HCT116 (cell line): ENCODE results near the gene PNO1. TPM values are rescaled to one million over a fixed set of nuclear protein-coding genes. Genes with fewer than 3 reads are reported as not detected.
"Not testable (repeated sequence)": the region's sequence is repeated elsewhere in the genome, so short reads cannot be mapped to it uniquely, and the experiment has no call there.

Source experiments
- ATAC-seq: fragments of 200-7000 bp; cut with Tn5 transposase; 2 replicates; pipeline ENCODE4 v1.9.1; 2020; ENCODE audit warnings: mild to moderate bottlenecking, moderate library complexity
- BruUV-seq: library from RNA; stranded (reverse); fragments of 400-500 nt; replicated peaks from 2 replicates; lab custom pipeline; 2021; lab: Mats Ljungman, UMichigan
- CTCF ChIA-PET: fragments of 300-600 bp; sonication (Branson Sonifier 250); formaldehyde crosslinking; loops from one replicate; lab custom pipeline; 2021; ENCODE audit warnings: antibody characterized with exemption; lab: Charles Lee
- POLR2A ChIA-PET: fragments of 300-600, 350-600 bp; sonication (Branson Sonifier 250); formaldehyde crosslinking; loops from one replicate; lab custom pipeline; 2021; ENCODE audit warnings: antibody characterized with exemption; lab: Charles Lee
- RAD21 ChIA-PET, 2 experiments: fragments of 300-600 bp; sonication (Branson Sonifier 250); formaldehyde crosslinking; loops; one replicate each; lab custom pipeline; 2023; ENCODE audit warnings: low total read pairs in 2 of 2; ENCODE audit not compliant: uncharacterized antibody in 2 of 2, unreplicated experiment in 2 of 2, low non-redundant PET in 1 of 2; lab: Charles Lee
- DNase-seq: peaks from one replicate; pipeline ENCODE4 v3.0.0-alpha.2; 2010; ENCODE audit warnings: low read depth, low spot score
- H2AFZ ChIP-seq: fragments of 200-600 bp; shearing (Covaris generic), sonication (generic); 2 replicates; pipeline ENCODE4 v1.6.1; 2017; ENCODE audit warnings: low read depth, mixed run types, mixed read lengths, antibody characterized with exemption, low read length; ENCODE audit not compliant: poor library complexity, severe bottlenecking
- H3K27ac ChIP-seq: 2 replicates; pipeline ENCODE4 v1.5.1; 2012; ENCODE audit warnings: low read depth, low read length
- H3K27me3 ChIP-seq: fragments of 200-600 bp; sonication (generic); 2 replicates; pipeline ENCODE4 v1.6.1; 2016; ENCODE audit warnings: mixed run types, low read length, mixed read lengths; ENCODE audit not compliant: insufficient read depth
- H3K36me3 ChIP-seq, 2 experiments: fragments of 200-500 bp in 1 of 2; fragments of 200-600 bp in 1 of 2; sonication (Bioruptor generic) in 1 of 2; sonication (generic) in 1 of 2; 2 replicates each; pipeline versions ENCODE4 v1.5.1 to v1.6.1; 2014 to 2016; ENCODE audit warnings: low read length in 2 of 2, inconsistent platforms in 1 of 2, mixed read lengths in 1 of 2, mixed run types in 1 of 2; ENCODE audit not compliant: insufficient read depth in 2 of 2, control insufficient read depth in 1 of 2
- H3K4me1 ChIP-seq, 2 experiments: fragments of 200-600 bp in 1 of 2; sonication (generic) in 1 of 2; 2 replicates each; pipeline versions ENCODE4 v1.5.1 to v1.6.1; 2012 to 2017; ENCODE audit warnings: low read length in 2 of 2, inconsistent platforms in 1 of 2, mild to moderate bottlenecking in 1 of 2, mixed read lengths in 1 of 2, mixed run types in 1 of 2, moderate library complexity in 1 of 2; ENCODE audit not compliant: insufficient read depth in 2 of 2, control insufficient read depth in 1 of 2
- H3K4me2 ChIP-seq: fragments of 200-600 bp; sonication (generic); 2 replicates; pipeline ENCODE4 v1.6.1; 2017; ENCODE audit warnings: mixed run types, low read length, mixed read lengths
- H3K4me3 ChIP-seq, 2 experiments: fragments of 200-600 bp in 1 of 2; sonication (generic) in 1 of 2; replicated peaks in 1 of 2; 2 replicates each; pipeline ENCODE4 v1.5.1; 2011 to 2016; ENCODE audit warnings: low read length in 2 of 2, control low read depth in 1 of 2, low read depth in 1 of 2, mild to moderate bottlenecking in 1 of 2, mixed read lengths in 1 of 2, mixed run types in 1 of 2
- H3K79me2 ChIP-seq: fragments of 200-600 bp; sonication (generic); 2 replicates; pipeline ENCODE4 v1.6.1; 2017; ENCODE audit warnings: mild to moderate bottlenecking, mixed run types, low read length, moderate library complexity, mixed read lengths; ENCODE audit not compliant: insufficient read depth
- H3K9ac ChIP-seq: fragments of 200-600 bp; sonication (generic); 2 replicates; pipeline ENCODE4 v1.6.1; 2016; ENCODE audit warnings: low read length, mixed read lengths
- H3K9me2 ChIP-seq: fragments of 200-600 bp; sonication (generic), shearing (Covaris generic); 2 replicates; pipeline ENCODE4 v1.6.1; 2017; ENCODE audit warnings: mixed run types, mild to moderate bottlenecking, moderate library complexity; ENCODE audit not compliant: insufficient read depth
- H3K9me3 ChIP-seq, 2 experiments: fragments of 200-500 bp in 1 of 2; fragments of 200-600 bp in 1 of 2; sonication (Bioruptor generic) in 1 of 2; sonication (generic) in 1 of 2; 2 replicates each; pipeline ENCODE4 v1.6.1; 2014 to 2017; ENCODE audit warnings: low read length in 2 of 2, mixed read lengths in 2 of 2, inconsistent platforms in 1 of 2, low read depth in 1 of 2, mild to moderate bottlenecking in 1 of 2, mixed run types in 1 of 2, moderate library complexity in 1 of 2; ENCODE audit not compliant: control insufficient read depth in 1 of 2, insufficient read depth in 1 of 2
- H4K20me1 ChIP-seq: fragments of 200-600 bp; sonication (generic), shearing (Covaris generic); 2 replicates; pipeline ENCODE4 v1.6.1; 2017; ENCODE audit warnings: mixed run types, mild to moderate bottlenecking, moderate library complexity; ENCODE audit not compliant: insufficient read depth
- CBX3 ChIP-seq: IDR thresholded peaks from 2 replicates; pipeline ENCODE4 v1.6.1; 2012; ENCODE audit warnings: low read depth
- ELF1 ChIP-seq: IDR thresholded peaks from 2 replicates; pipeline ENCODE4 v1.6.1; 2012; ENCODE audit warnings: low read depth, borderline replicate concordance
- POLR2AphosphoS5 ChIP-seq: IDR thresholded peaks from 2 replicates; pipeline ENCODE4 v1.6.1; 2011; ENCODE audit warnings: mild to moderate bottlenecking, low read depth, low read length, moderate library complexity
- TCF7L2 ChIP-seq: IDR thresholded peaks from 2 replicates; pipeline ENCODE4 v1.7.0; 2011; ENCODE audit warnings: borderline replicate concordance, inconsistent platforms; ENCODE audit not compliant: insufficient read depth, insufficient read length; ENCODE audit errors: extremely low read depth
- ZFX ChIP-seq: fragments of 450-650 bp; IDR thresholded peaks from 2 replicates; pipeline ENCODE4 v1.6.1; 2017
- intact Hi-C: fragments of 100-400 bp; cut with micrococcal nuclease; formaldehyde crosslinking; loops from 2 replicates; pipeline ENCODE4 v1.10.0; 2022
- total RNA-seq: library from RNA; stranded (reverse); gene quantifications from one replicate; pipeline ENCODE4 v1.2.1, GENCODE V29; 2021; ENCODE audit not compliant: unreplicated experiment
- TF ChIP-seq, protein P1 (sequence below): IDR thresholded peaks from 2 replicates; pipeline ENCODE4 v1.6.1; 2011; ENCODE audit warnings: mild to moderate bottlenecking, low read length, moderate library complexity; ENCODE audit not compliant: insufficient replicate concordance; ENCODE audit errors: extremely low read depth
- TF ChIP-seq, protein P2 (sequence below), 3 experiments: fragments of 200-600 bp in 1 of 3; sonication (generic) in 1 of 3; IDR thresholded peaks in 2 of 3; conservative IDR thresholded peaks in 1 of 3; 2 replicates each; pipeline ENCODE4 v1.5.1; 2012 to 2017; ENCODE audit warnings: low read depth in 2 of 3, low read length in 2 of 3, antibody characterized with exemption in 1 of 3, borderline replicate concordance in 1 of 3, control low read depth in 1 of 3, mild to moderate bottlenecking in 1 of 3, mixed read lengths in 1 of 3, mixed run types in 1 of 3, moderate library complexity in 1 of 3; ENCODE audit not compliant: insufficient read depth in 1 of 3
- TF ChIP-seq, protein P3 (sequence below): IDR thresholded peaks from 2 replicates; pipeline ENCODE4 v1.6.1; 2012
- TF ChIP-seq, protein P4 (sequence below): IDR thresholded peaks from 2 replicates; pipeline ENCODE4 v1.6.1; 2012

Gene PNO1
- total RNA-seq, 1 experiment from 2014 or later, result 23.3 TPM

DNA sequence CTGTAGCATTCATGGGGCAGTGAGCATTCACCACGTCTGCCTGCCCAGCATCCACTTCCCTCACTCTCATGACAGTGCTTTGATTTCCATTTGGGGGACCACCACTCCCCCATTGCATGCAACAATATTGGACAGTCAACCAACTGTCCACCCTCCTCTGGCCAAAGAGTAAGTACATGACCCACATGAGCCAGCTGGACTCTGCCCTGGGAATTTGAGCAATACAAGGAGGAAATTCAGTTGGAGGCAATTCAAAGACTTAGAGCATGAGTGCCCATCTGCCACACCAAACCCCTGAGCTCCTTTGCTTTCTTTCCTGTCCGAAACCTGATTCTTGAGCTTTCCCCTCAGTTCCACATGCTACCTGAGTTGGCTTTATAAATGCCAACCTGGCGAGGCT lies 41.7 kb upstream of the PNO1 start (continued):
- TF ChIP-seq, protein P1, sequence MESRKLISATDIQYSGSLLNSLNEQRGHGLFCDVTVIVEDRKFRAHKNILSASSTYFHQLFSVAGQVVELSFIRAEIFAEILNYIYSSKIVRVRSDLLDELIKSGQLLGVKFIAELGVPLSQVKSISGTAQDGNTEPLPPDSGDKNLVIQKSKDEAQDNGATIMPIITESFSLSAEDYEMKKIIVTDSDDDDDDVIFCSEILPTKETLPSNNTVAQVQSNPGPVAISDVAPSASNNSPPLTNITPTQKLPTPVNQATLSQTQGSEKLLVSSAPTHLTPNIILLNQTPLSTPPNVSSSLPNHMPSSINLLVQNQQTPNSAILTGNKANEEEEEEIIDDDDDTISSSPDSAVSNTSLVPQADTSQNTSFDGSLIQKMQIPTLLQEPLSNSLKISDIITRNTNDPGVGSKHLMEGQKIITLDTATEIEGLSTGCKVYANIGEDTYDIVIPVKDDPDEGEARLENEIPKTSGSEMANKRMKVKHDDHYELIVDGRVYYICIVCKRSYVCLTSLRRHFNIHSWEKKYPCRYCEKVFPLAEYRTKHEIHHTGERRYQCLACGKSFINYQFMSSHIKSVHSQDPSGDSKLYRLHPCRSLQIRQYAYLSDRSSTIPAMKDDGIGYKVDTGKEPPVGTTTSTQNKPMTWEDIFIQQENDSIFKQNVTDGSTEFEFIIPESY, result no peak
- no peak for TF ChIP-seq ZFX
- TF ChIP-seq, protein P2, sequence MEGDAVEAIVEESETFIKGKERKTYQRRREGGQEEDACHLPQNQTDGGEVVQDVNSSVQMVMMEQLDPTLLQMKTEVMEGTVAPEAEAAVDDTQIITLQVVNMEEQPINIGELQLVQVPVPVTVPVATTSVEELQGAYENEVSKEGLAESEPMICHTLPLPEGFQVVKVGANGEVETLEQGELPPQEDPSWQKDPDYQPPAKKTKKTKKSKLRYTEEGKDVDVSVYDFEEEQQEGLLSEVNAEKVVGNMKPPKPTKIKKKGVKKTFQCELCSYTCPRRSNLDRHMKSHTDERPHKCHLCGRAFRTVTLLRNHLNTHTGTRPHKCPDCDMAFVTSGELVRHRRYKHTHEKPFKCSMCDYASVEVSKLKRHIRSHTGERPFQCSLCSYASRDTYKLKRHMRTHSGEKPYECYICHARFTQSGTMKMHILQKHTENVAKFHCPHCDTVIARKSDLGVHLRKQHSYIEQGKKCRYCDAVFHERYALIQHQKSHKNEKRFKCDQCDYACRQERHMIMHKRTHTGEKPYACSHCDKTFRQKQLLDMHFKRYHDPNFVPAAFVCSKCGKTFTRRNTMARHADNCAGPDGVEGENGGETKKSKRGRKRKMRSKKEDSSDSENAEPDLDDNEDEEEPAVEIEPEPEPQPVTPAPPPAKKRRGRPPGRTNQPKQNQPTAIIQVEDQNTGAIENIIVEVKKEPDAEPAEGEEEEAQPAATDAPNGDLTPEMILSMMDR (IDR thresholded peaks at IDR 0.05 in 2 of 3, conservative IDR thresholded peaks at IDR 0.05 in 1 of 3; ENCODE audit: borderline replicate concordance in 1 of 3, insufficient read depth in 1 of 3, low read depth in 2 of 3, low read length in 2 of 3), result no peak
- TF ChIP-seq, protein P3, sequence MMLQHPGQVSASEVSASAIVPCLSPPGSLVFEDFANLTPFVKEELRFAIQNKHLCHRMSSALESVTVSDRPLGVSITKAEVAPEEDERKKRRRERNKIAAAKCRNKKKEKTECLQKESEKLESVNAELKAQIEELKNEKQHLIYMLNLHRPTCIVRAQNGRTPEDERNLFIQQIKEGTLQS, result no peak
- no peak for TF ChIP-seq POLR2AphosphoS5
- TF ChIP-seq, protein P4, sequence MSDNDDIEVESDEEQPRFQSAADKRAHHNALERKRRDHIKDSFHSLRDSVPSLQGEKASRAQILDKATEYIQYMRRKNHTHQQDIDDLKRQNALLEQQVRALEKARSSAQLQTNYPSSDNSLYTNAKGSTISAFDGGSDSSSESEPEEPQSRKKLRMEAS, result no peak
- no peak for TF ChIP-seq CBX3
- no peak for TF ChIP-seq TCF7L2
- TF ChIP-seq ELF1, result no peak

DNA sequence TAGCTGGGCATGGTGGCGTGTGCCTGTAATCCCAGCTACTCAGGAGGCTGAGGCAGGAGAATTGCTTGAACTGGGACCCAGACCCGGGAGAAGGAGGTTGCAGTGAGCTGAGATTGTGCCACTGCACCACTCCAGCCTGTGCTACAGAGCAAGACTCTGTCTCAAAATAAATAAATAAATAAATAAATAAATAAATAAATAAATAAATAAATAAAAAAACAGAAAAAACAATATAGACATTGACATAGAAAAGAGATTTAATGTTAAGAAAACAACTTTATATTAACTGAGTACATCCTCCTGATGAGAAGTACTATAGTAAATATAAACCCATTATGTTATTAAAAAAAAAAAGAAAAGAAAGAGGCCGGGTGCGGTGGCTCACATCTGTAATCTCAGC lies 39.8 kb upstream of the PNO1 start:
- ATAC-seq, DNase-seq, H3K27ac ChIP-seq, H3K4me3 ChIP-seq, H3K36me3 ChIP-seq, H3K79me2 ChIP-seq, BruUV-seq, H2AFZ ChIP-seq, H3K9me3 ChIP-seq, H3K27me3 ChIP-seq, H3K9ac ChIP-seq, H3K9me2 ChIP-seq, H3K4me2 ChIP-seq, intact Hi-C loops, CTCF ChIA-PET, RAD21 ChIA-PET, H4K20me1 ChIP-seq, H3K4me1 ChIP-seq, POLR2A ChIA-PET: not testable (repeated sequence)
